HepG2 (cell line): ENCODE measurements around the gene TEX19. TPM values are rescaled to one million over a fixed set of nuclear protein-coding genes. Genes with fewer than 3 reads are reported as not detected.

Experiments used
- ATAD3A ChIP-seq: sonication (generic); formaldehyde crosslinking; IDR thresholded peaks from 2 replicates; pipeline ENCODE4 v1.4.0; 2020; ENCODE audit warnings: missing genetic modification reagents
- EED ChIP-seq: sonication (generic); formaldehyde crosslinking; IDR thresholded peaks from 2 replicates; pipeline ENCODE4 v1.5.0; 2020; ENCODE audit warnings: mild to moderate bottlenecking, missing genetic modification reagents
- HINFP ChIP-seq: sonication (generic); formaldehyde crosslinking; IDR thresholded peaks from 2 replicates; pipeline ENCODE4 v1.4.0; 2020; ENCODE audit warnings: low read depth, mild to moderate bottlenecking, missing genetic modification reagents
- HMGXB3 ChIP-seq: sonication (generic); formaldehyde crosslinking; IDR thresholded peaks from 2 replicates; pipeline ENCODE4 v1.4.0; 2020; ENCODE audit warnings: missing genetic modification reagents, borderline replicate concordance
- HNRNPUL1 ChIP-seq: fragments of 200-400 bp; formaldehyde crosslinking; IDR thresholded peaks from 2 replicates; pipeline ENCODE4 v1.6.1; 2017; ENCODE audit warnings: low read depth, mild to moderate bottlenecking, low read length, moderate library complexity
- HOXA9 ChIP-seq: sonication (generic); formaldehyde crosslinking; IDR thresholded peaks from 2 replicates; pipeline ENCODE4 v1.8.1; 2022; ENCODE audit warnings: missing genetic modification reagents, mild to moderate bottlenecking, moderate library complexity, borderline replicate concordance
- MTA3 ChIP-seq: sonication (generic); formaldehyde crosslinking; IDR thresholded peaks from 2 replicates; pipeline ENCODE4 v1.4.0; 2020; ENCODE audit warnings: missing genetic modification reagents
- MXD1 ChIP-seq: sonication (generic); formaldehyde crosslinking; IDR thresholded peaks from 2 replicates; pipeline ENCODE4 v1.4.0; 2020; ENCODE audit warnings: mild to moderate bottlenecking, missing genetic modification reagents
- TFE3 ChIP-seq: IDR thresholded peaks from 2 replicates; pipeline ENCODE4 v1.6.1; 2016
- ZBTB26 ChIP-seq: IDR thresholded peaks from 2 replicates; pipeline ENCODE4 v1.6.1; 2016; ENCODE audit warnings: missing compliant biosample characterization, missing genetic modification reagents, borderline replicate concordance
- ZMAT5 ChIP-seq: sonication (generic); formaldehyde crosslinking; IDR thresholded peaks from 2 replicates; pipeline ENCODE4 v1.5.0; 2020; ENCODE audit warnings: mild to moderate bottlenecking, low read depth, missing genetic modification reagents, borderline replicate concordance
- ZNF24 ChIP-seq: fragments of 450-650 bp; IDR thresholded peaks from 2 replicates; pipeline ENCODE4 v1.6.1; 2017; ENCODE audit warnings: antibody characterized with exemption, mild to moderate bottlenecking
- ZNF337 ChIP-seq: sonication (generic); formaldehyde crosslinking; IDR thresholded peaks from 2 replicates; pipeline ENCODE4 v1.5.1; 2020; ENCODE audit warnings: missing genetic modification reagents, low read depth, mild to moderate bottlenecking, borderline replicate concordance
- ZNF350 ChIP-seq: sonication (generic); formaldehyde crosslinking; IDR thresholded peaks from 2 replicates; pipeline ENCODE4 v1.4.0; 2020; ENCODE audit warnings: mild to moderate bottlenecking, low read depth, missing genetic modification reagents, borderline replicate concordance
- ZNF468 ChIP-seq: sonication (generic); formaldehyde crosslinking; IDR thresholded peaks from 2 replicates; pipeline ENCODE4 v1.8.0; 2022; ENCODE audit warnings: mild to moderate bottlenecking, moderate library complexity, missing genetic modification reagents
- ZNF614 ChIP-seq: IDR thresholded peaks from 2 replicates; pipeline ENCODE4 v1.6.1; 2018; ENCODE audit warnings: missing biosample characterization, missing genetic modification reagents, inconsistent platforms, borderline replicate concordance
- ZNF674 ChIP-seq: sonication (generic); formaldehyde crosslinking; IDR thresholded peaks from 2 replicates; pipeline ENCODE4 v1.5.0; 2020; ENCODE audit warnings: low read depth, mild to moderate bottlenecking, missing genetic modification reagents
- polyA plus RNA-seq, 8 experiments: library from polyadenylated mRNA; depleted of rRNA in 3 of 8; stranded (reverse) in 7 of 8; unstranded in 1 of 8; fragments of >200 nt; fragmentation: Illumina TruSeq in 4 of 8; extraction: Trizol in 4 of 8; gene quantifications; 2 replicates each; pipeline versions ENCODE4 v1.2.1 to v1.2.3, GENCODE V29; 2011 to 2016; ENCODE audit warnings: low read depth in 4 of 8, missing spikeins in 1 of 8, mixed read lengths in 1 of 8; ENCODE audit not compliant: insufficient read depth in 1 of 8
- total RNA-seq, 5 experiments: library from RNA; depleted of rRNA; stranded (reverse); fragments of >200 nt; fragmentation: Illumina TruSeq; extraction: Trizol; gene quantifications; 2 replicates each; pipeline ENCODE4 v1.2.3, GENCODE V29; 2016; ENCODE audit warnings: low read depth in 1 of 5

TEX19 gene
- total and polyA plus RNA-seq, 2 of the 13 experiments (the other 11 are each of a cell fraction or from before 2014, with no cell fraction given), result 1.3 to 6.0 TPM

GRCh38 chr17:82338858-82339633 is 20.0 kb upstream of the TEX19 start (continued):
- TF ChIP-seq ZNF468 (CRISPR knock-in tag) (no peak), HINFP (no peak), MXD1 (CRISPR knock-in tag) (no peak), ZBTB26 (no peak), HNRNPUL1 (no peak), MTA3 (no peak), EED (CRISPR knock-in tag) (no peak), ZMAT5 (no peak), HOXA9 (CRISPR knock-in tag) (no peak), ZNF350 (CRISPR knock-in tag) (peak; percentile 64), ATAD3A (CRISPR knock-in tag) (no peak), HMGXB3 (no peak), ZNF337 (CRISPR knock-in tag) (no peak), ZNF614 (no peak), TFE3 (no peak), ZNF674 (no peak), ZNF24 (no peak)
